CD8-positive, alpha-beta memory T cell (primary cell): ENCODE results near the gene CBLC. TPM values are rescaled to one million over a fixed set of nuclear protein-coding genes. Genes with fewer than 3 reads are reported as not detected.

Source experiments
- CTCF ChIA-PET: fragments of 350-600 bp; sonication (Branson Sonifier 250); formaldehyde crosslinking; loops from one replicate; lab custom pipeline; 2021; ENCODE audit warnings: antibody characterized with exemption; lab: Charles Lee
- POLR2A ChIA-PET: fragments of 350-600 bp; sonication (Branson Sonifier 250); formaldehyde crosslinking; loops from one replicate; lab custom pipeline; 2021; ENCODE audit warnings: antibody characterized with exemption; lab: Charles Lee
- DNase-seq, 5 donors: peaks; one replicate each; pipeline versions ENCODE4 v3.0.0 to v3.0.0-alpha.2; 2020 to 2022; ENCODE audit warnings: mixed read lengths in 1 of 5
- H3K27ac ChIP-seq: one replicate; pipeline ENCODE4 v1.7.0; 2013; ENCODE audit warnings: low read depth, mild to moderate bottlenecking, low read length, moderate library complexity
- H3K27me3 ChIP-seq: 2 replicates; pipeline ENCODE4 v1.7.0; 2013; ENCODE audit warnings: low read length, mild to moderate bottlenecking; ENCODE audit not compliant: insufficient read depth, poor library complexity, severe bottlenecking
- H3K36me3 ChIP-seq: 2 replicates; pipeline ENCODE4 v1.7.0; 2013; ENCODE audit warnings: mild to moderate bottlenecking, low read length, moderate library complexity; ENCODE audit not compliant: insufficient read depth
- H3K4me1 ChIP-seq: 2 replicates; pipeline ENCODE4 v1.7.0; 2013; ENCODE audit warnings: mild to moderate bottlenecking, low read length, moderate library complexity; ENCODE audit not compliant: insufficient read depth
- H3K4me3 ChIP-seq: 2 replicates; pipeline ENCODE4 v1.7.0; 2013; ENCODE audit warnings: mild to moderate bottlenecking, low read length
- H3K9me3 ChIP-seq: 2 replicates; pipeline ENCODE4 v1.7.0; 2013; ENCODE audit warnings: mild to moderate bottlenecking, low read length
- H3K27ac Mint-ChIP-seq, 8 donors: one replicate each; pipeline ENCODE4 v1.8.0; 2020 to 2021; ENCODE audit warnings: mixed read lengths in 8 of 8, mild to moderate bottlenecking in 6 of 8, inconsistent platforms in 3 of 8, moderate library complexity in 3 of 8
- H3K27me3 Mint-ChIP-seq, 2 donors: one replicate each; pipeline ENCODE4 v1.8.0; 2020 to 2021; ENCODE audit warnings: mixed read lengths in 2 of 2, mild to moderate bottlenecking in 1 of 2, moderate library complexity in 1 of 2
- H3K36me3 Mint-ChIP-seq, 3 donors: one replicate each; pipeline ENCODE4 v1.8.0; 2020 to 2021; ENCODE audit warnings: mixed read lengths in 3 of 3, inconsistent platforms in 1 of 3, mild to moderate bottlenecking in 1 of 3
- H3K4me1 Mint-ChIP-seq, 3 donors: one replicate each; pipeline ENCODE4 v1.8.0; 2020 to 2021; ENCODE audit warnings: mixed read lengths in 3 of 3, inconsistent platforms in 1 of 3, mild to moderate bottlenecking in 1 of 3
- H3K4me3 Mint-ChIP-seq, 7 donors: one replicate each; pipeline ENCODE4 v1.8.0; 2020 to 2021; ENCODE audit warnings: mixed read lengths in 7 of 7, mild to moderate bottlenecking in 6 of 7, moderate library complexity in 4 of 7, inconsistent platforms in 2 of 7
- H3K9me3 Mint-ChIP-seq, 5 donors: one replicate each; pipeline ENCODE4 v1.8.0; 2020 to 2022; ENCODE audit warnings: mixed read lengths in 5 of 5, mild to moderate bottlenecking in 3 of 5, moderate library complexity in 2 of 5, inconsistent platforms in 1 of 5
- polyA plus RNA-seq: library from polyadenylated mRNA; unstranded; fragments of 300-500 nt; fragmentation: Illumina TruSeq; gene quantifications from one replicate; pipeline ENCODE4 v1.2.3, GENCODE V29; 2021
- total RNA-seq, 2 experiments: library from RNA; stranded (reverse); gene quantifications; one replicate each; pipeline ENCODE4 v1.2.3, GENCODE V29; 2021

CBLC gene
- total and polyA plus RNA-seq, 3 experiments from 2014 or later = not detected

DNA sequence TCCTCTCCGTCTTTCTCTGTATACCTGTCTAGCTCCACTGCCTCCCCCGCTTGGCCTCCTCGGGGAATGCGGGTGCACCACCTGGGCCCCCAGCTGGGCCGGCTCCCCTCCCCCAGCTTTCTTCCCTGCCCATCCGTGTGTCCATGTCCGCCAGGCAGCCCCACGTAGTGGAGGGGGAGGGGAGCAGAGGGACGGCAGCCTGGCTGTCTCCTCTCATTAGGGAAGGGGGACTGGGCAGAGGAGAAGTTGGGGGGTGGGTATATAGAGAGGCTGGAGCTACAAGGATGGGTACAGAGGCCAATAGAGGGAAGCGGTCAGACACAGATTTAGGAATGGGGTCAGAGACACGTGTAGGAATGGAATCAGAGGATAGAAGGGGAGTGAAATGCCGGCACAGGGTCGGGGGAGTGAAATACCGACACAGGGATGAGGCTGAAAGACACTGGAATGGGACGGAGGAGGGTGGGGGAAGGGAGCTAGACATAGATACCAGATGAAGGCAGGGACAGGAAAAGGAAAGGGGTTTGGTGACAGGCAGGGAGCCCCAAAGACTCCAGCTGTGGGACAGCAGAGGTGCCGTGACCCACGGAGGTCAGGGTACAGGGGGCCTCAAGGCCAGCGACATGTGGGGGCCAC, 71.2 kb downstream of the CBLC start:
- Mint-ChIP-seq H3K4me1 (peaks cover 18 to 28% (median 20%) of the 10 kb centered on the region in 3 donors), H3K4me3 (peak overlapping the region in 1 of 7 donors; percentile 7), H3K36me3 (peaks cover 0 to 3% (median 0%) of the 10 kb centered on the region in 3 donors), H3K9me3 (peaks cover 0 to 2% (median 0%) of the 10 kb centered on the region in 5 donors), H3K27me3 (peaks cover 28 to 38% of the 10 kb centered on the region in 2 donors), H3K27ac (peak overlapping the region in 1 of 8 donors; percentile 86)
- Histone ChIP-seq H3K4me3 (no peak overlapping the region), H3K27me3 (no peaks in the 10 kb centered on the region), H3K9me3 (no peaks in the 10 kb centered on the region), H3K36me3 (no peaks in the 10 kb centered on the region), H3K4me1 (peaks cover 24% of the 10 kb centered on the region), H3K27ac (peak overlapping the region; percentile 47)
- POLR2A ChIA-PET = no interaction called here
- CTCF ChIA-PET = interaction anchor here (1.0 kb wide), 1 partner anchor 78 kb away, joined by 3 read pairs; no protein-coding TSS in a partner anchor
- DNase-seq = no peak

Other genes starting within 250 kb of the CBLC start
- not detected for gene CEACAM20, start 248.2 kb upstream of the CBLC start, total RNA-seq
- not detected for gene CEACAM20, start 248.2 kb upstream of the CBLC start, polyA plus RNA-seq
- gene IGSF23, start 164.3 kb upstream of the CBLC start, total RNA-seq = not detected
- not detected for gene IGSF23, start 164.3 kb upstream of the CBLC start, polyA plus RNA-seq
- 1 to 10 TPM; 5.2 to 5.3 TPM for gene PVR, start 134.0 kb upstream of the CBLC start, total RNA-seq
- gene PVR, start 134.0 kb upstream of the CBLC start, polyA plus RNA-seq = 0.56 TPM
- gene CEACAM19, start 106.4 kb upstream of the CBLC start, total RNA-seq = under 1 TPM; 0.18 to 0.24 TPM
- not detected for gene CEACAM19, start 106.4 kb upstream of the CBLC start, polyA plus RNA-seq
- gene CEACAM16, start 78.7 kb upstream of the CBLC start, total RNA-seq = not detected
- gene CEACAM16, start 78.7 kb upstream of the CBLC start, polyA plus RNA-seq = not detected
- 10 to 100 TPM; 30.5 to 33.9 TPM for gene BCL3, start 29.2 kb upstream of the CBLC start, total RNA-seq
- 9.8 TPM for gene BCL3, start 29.2 kb upstream of the CBLC start, polyA plus RNA-seq
- not detected for gene BCAM, start 31.2 kb downstream of the CBLC start, total RNA-seq
- gene BCAM, start 31.2 kb downstream of the CBLC start, polyA plus RNA-seq = not detected
- under 1 TPM; 0.22 to 0.66 TPM for gene NECTIN2, start 68.4 kb downstream of the CBLC start, total RNA-seq
- gene NECTIN2, start 68.4 kb downstream of the CBLC start, polyA plus RNA-seq = 0.47 TPM
- 100 to 1,000 TPM; 211 to 218 TPM for gene TOMM40, start 113.4 kb downstream of the CBLC start, total RNA-seq
- gene TOMM40, start 113.4 kb downstream of the CBLC start, polyA plus RNA-seq = 41.4 TPM
- gene APOE, start 127.9 kb downstream of the CBLC start, total RNA-seq = 1 to 10 TPM; 4.5 TPM
- not detected for gene APOE, start 127.9 kb downstream of the CBLC start, polyA plus RNA-seq
- 1 to 10 TPM; 4.6 to 5.7 TPM for gene APOC1, start 136.7 kb downstream of the CBLC start, total RNA-seq
- not detected for gene APOC1, start 136.7 kb downstream of the CBLC start, polyA plus RNA-seq
- not detected for gene APOC4, start 164.3 kb downstream of the CBLC start, total RNA-seq
- not detected for gene APOC4, start 164.3 kb downstream of the CBLC start, polyA plus RNA-seq
- gene APOC2, start 168.2 kb downstream of the CBLC start, total RNA-seq = not detected
- gene APOC2, start 168.2 kb downstream of the CBLC start, polyA plus RNA-seq = not detected
- 10 to 100 TPM; 78.6 to 82.5 TPM for gene CLPTM1, start 177.5 kb downstream of the CBLC start, total RNA-seq
- gene CLPTM1, start 177.5 kb downstream of the CBLC start, polyA plus RNA-seq = 27.5 TPM
- 10 to 100 TPM; 53.4 to 57.4 TPM for gene RELB, start 223.6 kb downstream of the CBLC start, total RNA-seq
- 22.7 TPM for gene RELB, start 223.6 kb downstream of the CBLC start, polyA plus RNA-seq